ENCODE measurements around the gene MDFIC. TPM values are rescaled to one million over a fixed set of nuclear protein-coding genes. Genes with fewer than 3 reads are reported as not detected.

MDFIC gene
- total RNA-seq, 1 experiment from 2014 or later: 72.3 TPM

GRCh38 chr7:114981323-114981722 lies 59.4 kb downstream of the MDFIC start:
- H3K36me3 ChIP-seq: peaks cover 21% of the 10 kb centered on the region
- peak overlapping the region; percentile 92; the same call in 1 of the 2 replicates for H3K27ac ChIP-seq
- DNase-seq: no peak
- H3K27me3 ChIP-seq: no peaks in the 10 kb centered on the region
- peaks cover 56% of the 10 kb centered on the region for H3K4me1 ChIP-seq
- H3K4me3 ChIP-seq: no peak overlapping the region
- no peaks in the 10 kb centered on the region for H3K9me3 ChIP-seq (replicated peaks)

GRCh38 chr7:114985116-114985715 lies 63.3 kb downstream of the MDFIC start:
- H3K4me3 ChIP-seq: no peak overlapping the region
- peaks cover 5% of the 10 kb centered on the region; the same call in 1 of the 2 replicates for H3K9me3 ChIP-seq (replicated peaks)
- no peak overlapping the region for H3K27ac ChIP-seq
- DNase-seq: no peak
- H3K27me3 ChIP-seq: no peaks in the 10 kb centered on the region
- peaks cover 29% of the 10 kb centered on the region for H3K36me3 ChIP-seq
- peaks cover 30% of the 10 kb centered on the region for H3K4me1 ChIP-seq

GRCh38 chr7:114986190-114987180 lies 64.6 kb downstream of the MDFIC start:
- H3K4me1 ChIP-seq: peaks cover 17% of the 10 kb centered on the region
- H3K9me3 ChIP-seq (replicated peaks): peaks cover 8% of the 10 kb centered on the region; the same call in 1 of the 2 replicates
- no peak overlapping the region for H3K27ac ChIP-seq
- H3K27me3 ChIP-seq: no peaks in the 10 kb centered on the region
- peaks cover 24% of the 10 kb centered on the region for H3K36me3 ChIP-seq
- no peak for DNase-seq
- no peak overlapping the region for H3K4me3 ChIP-seq

GRCh38 chr7:114988026-114988425 lies 66.1 kb downstream of the MDFIC start:
- Histone ChIP-seq H3K4me3 (no peak overlapping the region), H3K36me3 (peaks cover 19% of the 10 kb centered on the region), H3K27me3 (no peaks in the 10 kb centered on the region), H3K9me3 (replicated peaks) (peaks cover 8% of the 10 kb centered on the region; the same call in 1 of the 2 replicates), H3K4me1 (peaks cover 16% of the 10 kb centered on the region), H3K27ac (no peak overlapping the region)
- no peak for DNase-seq

- Histone ChIP-seq H3K36me3 (peaks cover 21% of the 10 kb centered on the region), H3K4me3 (no peak overlapping the region), H3K9me3 (replicated peaks) (peaks cover 12% of the 10 kb centered on the region), H3K27me3 (no peaks in the 10 kb centered on the region), H3K4me1 (peaks cover 15% of the 10 kb centered on the region), H3K27ac (no peak overlapping the region)
- peak in 1 of 2 experiments; percentile 29 for DNase-seq
Observed at GRCh38 chr7:114988755-114989375, 67.0 kb downstream of the MDFIC start.

- no peak for DNase-seq
- H3K4me1 ChIP-seq: peaks cover 9% of the 10 kb centered on the region
Observed at GRCh38 chr7:114989531-114989930, 67.6 kb downstream of the MDFIC start.

GRCh38 chr7:114997487-114998404 lies 75.9 kb downstream of the MDFIC start:
- Histone ChIP-seq H3K36me3 (peaks cover 33% of the 10 kb centered on the region), H3K4me1 (peaks cover 5% of the 10 kb centered on the region; the same call in 1 of the 2 replicates), H3K27ac (no peak overlapping the region), H3K9me3 (replicated peaks) (peaks cover 16% of the 10 kb centered on the region), H3K4me3 (no peak overlapping the region), H3K27me3 (no peaks in the 10 kb centered on the region)
- no peak for DNase-seq

More at GRCh38 chr7:114989531-114989930, 67.6 kb downstream of the MDFIC start:
- Histone ChIP-seq H3K9me3 (replicated peaks) (peaks cover 15% of the 10 kb centered on the region), H3K27me3 (no peaks in the 10 kb centered on the region), H3K27ac (no peak overlapping the region), H3K36me3 (peaks cover 21% of the 10 kb centered on the region), H3K4me3 (no peak overlapping the region)

GRCh38 chr7:115004121-115004520 lies 82.2 kb downstream of the MDFIC start:
- Histone ChIP-seq H3K27me3 (no peaks in the 10 kb centered on the region), H3K4me3 (no peak overlapping the region), H3K9me3 (replicated peaks) (no peaks in the 10 kb centered on the region), H3K36me3 (peaks cover 24% of the 10 kb centered on the region), H3K4me1 (peaks cover 15% of the 10 kb centered on the region), H3K27ac (no peak overlapping the region)
- no peak for DNase-seq

- Histone ChIP-seq H3K36me3 (peaks cover 18% of the 10 kb centered on the region), H3K27me3 (no peaks in the 10 kb centered on the region), H3K4me3 (no peak overlapping the region), H3K27ac (no peak overlapping the region), H3K9me3 (replicated peaks) (no peaks in the 10 kb centered on the region), H3K4me1 (peaks cover 26% of the 10 kb centered on the region)
- no peak for DNase-seq
Observed at GRCh38 chr7:115005251-115005650, 83.4 kb downstream of the MDFIC start.

GRCh38 chr7:115005953-115006352 lies 84.1 kb downstream of the MDFIC start:
- Histone ChIP-seq H3K4me3 (no peak overlapping the region), H3K4me1 (peaks cover 31% of the 10 kb centered on the region), H3K27me3 (no peaks in the 10 kb centered on the region), H3K9me3 (replicated peaks) (no peaks in the 10 kb centered on the region), H3K36me3 (peaks cover 12% of the 10 kb centered on the region; the same call in 1 of the 2 replicates), H3K27ac (no peak overlapping the region)
- DNase-seq: no peak

- no peak overlapping the region for H3K27ac ChIP-seq
- no peak for DNase-seq
- H3K27me3 ChIP-seq: no peaks in the 10 kb centered on the region
- H3K36me3 ChIP-seq: peaks cover 15% of the 10 kb centered on the region; the same call in 1 of the 2 replicates
- no peak overlapping the region for H3K4me3 ChIP-seq
- no peaks in the 10 kb centered on the region for H3K9me3 ChIP-seq (replicated peaks)
- peaks cover 31% of the 10 kb centered on the region for H3K4me1 ChIP-seq
Observed at GRCh38 chr7:115007751-115008150, 85.9 kb downstream of the MDFIC start.

GRCh38 chr7:115008465-115009114 lies 86.7 kb downstream of the MDFIC start:
- Histone ChIP-seq H3K9me3 (replicated peaks) (no peaks in the 10 kb centered on the region), H3K27me3 (no peaks in the 10 kb centered on the region), H3K36me3 (peaks cover 15% of the 10 kb centered on the region; the same call in 1 of the 2 replicates), H3K4me3 (no peak overlapping the region), H3K4me1 (peaks cover 31% of the 10 kb centered on the region), H3K27ac (no peak overlapping the region)
- peak in 1 of 2 experiments; percentile 28 for DNase-seq

- peak overlapping the region; percentile 11; the same call in 1 of the 2 replicates for H3K27ac ChIP-seq
- H3K4me1 ChIP-seq: peaks cover 31% of the 10 kb centered on the region
- peak in 1 of 2 experiments; percentile 41 for DNase-seq
- peaks cover 20% of the 10 kb centered on the region for H3K36me3 ChIP-seq
- no peak overlapping the region for H3K4me3 ChIP-seq
- H3K9me3 ChIP-seq (replicated peaks): no peaks in the 10 kb centered on the region
- H3K27me3 ChIP-seq: no peaks in the 10 kb centered on the region
Observed at GRCh38 chr7:115009139-115009538, 87.2 kb downstream of the MDFIC start.
